Tibial artery (tissue), 4 donors: ENCODE data around the gene STK40.
A peak's percentile ranks its signal among the peaks of the same experiment; 100 is the strongest.

ENCODE experiments used
- DNase-seq, 2 donors: peaks; one replicate each; pipeline ENCODE4 v3.0.0-alpha.2; 2019
- H3K27ac ChIP-seq, 2 donors: fragments of 200-600 bp; sonication (generic) in 1 of 2; 1 replicate in 1 of 2; 2 replicates in 1 of 2; pipeline ENCODE4 v1.5.1; 2018 to 2019; ENCODE audit warnings: mild to moderate bottlenecking in 1 of 2
- H3K27me3 ChIP-seq, 2 donors: fragments of 200-600 bp; sonication (generic) in 1 of 2; one replicate each; pipeline versions ENCODE4 v1.5.1 to v1.6.0; 2016 to 2019
- H3K36me3 ChIP-seq, 3 donors: fragments of 200-600 bp; sonication (generic) in 2 of 3; one replicate each; pipeline ENCODE4 v1.5.1; 2016 to 2019; ENCODE audit warnings: mild to moderate bottlenecking in 2 of 3
- H3K4me1 ChIP-seq, 4 donors: fragments of 200-600 bp; sonication (generic) in 2 of 4; 1 replicate in 3 of 4; 2 replicates in 1 of 4; pipeline ENCODE4 v1.5.1; 2016 to 2019
- H3K4me3 ChIP-seq, 2 donors: fragments of 200-600 bp; sonication (generic) in 1 of 2; 1 replicate in 1 of 2; 2 replicates in 1 of 2; pipeline ENCODE4 v1.5.1; 2018 to 2019; ENCODE audit warnings: mild to moderate bottlenecking in 2 of 2
- H3K9me3 ChIP-seq, 3 donors: fragments of 200-600 bp; sonication (generic) in 1 of 3; one replicate each; pipeline ENCODE4 v1.5.1; 2016 to 2019
- intact Hi-C: fragments of 100-400 bp; cut with DNase I; formaldehyde crosslinking; loops from one replicate; pipeline ENCODE4 v1.15.0; 2023; ENCODE audit warnings: low total_unique reads
- TF ChIP-seq, protein P1 (sequence below), 2 experiments: fragments of 200-600 bp in 1 of 2; fragments of 450-650 bp in 1 of 2; IDR thresholded peaks; one replicate each; pipeline ENCODE4 v1.5.1; 2017 to 2019; ENCODE audit warnings: antibody characterized with exemption in 2 of 2, mild to moderate bottlenecking in 1 of 2, moderate library complexity in 1 of 2

The STK40 gene

GRCh38 chr1:36306902-36307456 lies 78.7 kb downstream of the STK40 start:
- no peaks in the 10 kb centered on the region for H3K27me3 ChIP-seq
- TF ChIP-seq, protein P1, sequence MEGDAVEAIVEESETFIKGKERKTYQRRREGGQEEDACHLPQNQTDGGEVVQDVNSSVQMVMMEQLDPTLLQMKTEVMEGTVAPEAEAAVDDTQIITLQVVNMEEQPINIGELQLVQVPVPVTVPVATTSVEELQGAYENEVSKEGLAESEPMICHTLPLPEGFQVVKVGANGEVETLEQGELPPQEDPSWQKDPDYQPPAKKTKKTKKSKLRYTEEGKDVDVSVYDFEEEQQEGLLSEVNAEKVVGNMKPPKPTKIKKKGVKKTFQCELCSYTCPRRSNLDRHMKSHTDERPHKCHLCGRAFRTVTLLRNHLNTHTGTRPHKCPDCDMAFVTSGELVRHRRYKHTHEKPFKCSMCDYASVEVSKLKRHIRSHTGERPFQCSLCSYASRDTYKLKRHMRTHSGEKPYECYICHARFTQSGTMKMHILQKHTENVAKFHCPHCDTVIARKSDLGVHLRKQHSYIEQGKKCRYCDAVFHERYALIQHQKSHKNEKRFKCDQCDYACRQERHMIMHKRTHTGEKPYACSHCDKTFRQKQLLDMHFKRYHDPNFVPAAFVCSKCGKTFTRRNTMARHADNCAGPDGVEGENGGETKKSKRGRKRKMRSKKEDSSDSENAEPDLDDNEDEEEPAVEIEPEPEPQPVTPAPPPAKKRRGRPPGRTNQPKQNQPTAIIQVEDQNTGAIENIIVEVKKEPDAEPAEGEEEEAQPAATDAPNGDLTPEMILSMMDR (IDR thresholded peaks at IDR 0.05): no peak
- H3K9me3 ChIP-seq: no peaks in the 10 kb centered on the region
- intact Hi-C loops: no loop called here
- peak; percentile 91 to 94 for DNase-seq
- H3K27ac ChIP-seq: peak overlapping the region; percentile 44 to 76
- peaks cover 0 to 21% (median 16%) of the 10 kb centered on the region in 4 donors for H3K4me1 ChIP-seq
- H3K36me3 ChIP-seq: peaks cover 6 to 26% (median 22%) of the 10 kb centered on the region in 3 donors
- H3K4me3 ChIP-seq: peak overlapping the region; percentile 58 to 64

GRCh38 chr1:36306210-36306901 lies 79.4 kb downstream of the STK40 start, which contains the start of gene SH3D21:
SH3D21 (plus strand) TSS chr1:36306368; CDS start chr1:36306421, 53 bp downstream.
- no peaks in the 10 kb centered on the region for H3K27me3 ChIP-seq
- H3K27ac ChIP-seq: peak within 1 kb of the TSS; percentile 44 to 76
- H3K9me3 ChIP-seq: no peaks in the 10 kb centered on the region
- TF ChIP-seq, protein P1 (IDR thresholded peaks at IDR 0.05): no peak
- peaks cover 12 to 32% (median 28%) of the 10 kb centered on the region in 3 donors for H3K36me3 ChIP-seq
- DNase-seq: peak; percentile 53 to 74
- peak within 1 kb of the TSS; percentile 58 to 64 for H3K4me3 ChIP-seq
- intact Hi-C loops: no loop called here
- H3K4me1 ChIP-seq: peaks cover 0 to 21% (median 16%) of the 10 kb centered on the region in 4 donors

GRCh38 chr1:36305915-36306209 lies 79.9 kb downstream of the STK40 start:
- intact Hi-C loops: no loop called here
- no peaks in the 10 kb centered on the region for H3K9me3 ChIP-seq
- peak overlapping the region; percentile 44 to 76 for H3K27ac ChIP-seq
- no peak for DNase-seq
- H3K4me3 ChIP-seq: peak overlapping the region; percentile 58 to 64
- H3K36me3 ChIP-seq: peaks cover 17 to 37% (median 33%) of the 10 kb centered on the region in 3 donors
- peaks cover 0 to 21% (median 16%) of the 10 kb centered on the region in 4 donors for H3K4me1 ChIP-seq
- no peaks in the 10 kb centered on the region for H3K27me3 ChIP-seq
- TF ChIP-seq, protein P1 (IDR thresholded peaks at IDR 0.05): no peak

DNA sequence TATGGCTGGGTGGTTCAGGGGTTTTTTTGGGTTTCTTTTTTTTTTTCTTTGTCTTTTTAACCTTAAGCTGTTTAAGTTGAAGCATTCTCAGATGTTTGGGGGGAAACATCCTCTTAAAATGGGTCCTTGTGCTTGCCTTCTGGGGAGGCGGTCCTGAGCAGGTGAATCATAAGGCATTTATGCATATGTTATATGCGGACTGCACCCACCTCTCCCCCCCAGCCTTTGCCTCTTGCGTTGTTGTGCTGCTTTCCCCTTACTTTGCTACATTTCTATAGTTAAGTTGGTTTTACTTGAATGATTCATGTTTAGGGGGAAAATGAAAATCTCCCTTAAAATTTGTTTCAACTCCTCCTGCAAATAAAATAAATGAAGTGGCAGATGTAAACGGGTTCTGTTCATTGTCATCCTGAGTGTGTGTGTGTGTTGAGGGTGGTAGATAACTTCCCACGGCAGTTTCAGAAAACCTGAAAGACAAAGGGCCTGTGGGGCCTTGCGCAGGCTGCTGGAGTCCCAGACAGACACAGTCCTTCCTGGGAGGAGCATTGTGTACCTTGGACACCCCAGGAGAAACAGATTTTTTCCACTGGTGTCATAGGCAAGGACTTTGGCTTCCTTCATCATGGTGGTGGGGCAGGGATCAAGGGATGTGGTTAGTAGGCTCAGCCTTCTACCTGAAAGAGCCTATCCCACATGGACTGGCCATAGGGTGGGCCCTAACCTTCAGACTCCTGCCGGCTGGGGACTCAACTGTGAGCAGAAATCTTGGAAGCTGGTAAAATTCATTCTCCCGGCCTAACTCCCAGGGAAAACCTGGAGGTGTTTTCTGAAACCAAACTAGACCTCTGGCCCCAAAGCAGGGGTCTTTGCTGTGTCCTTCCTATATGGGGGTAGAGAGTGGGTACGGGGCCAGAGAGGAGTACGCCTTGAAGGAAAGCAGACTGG lies 80.5 kb downstream of the STK40 start:
- intact Hi-C loops: no loop called here
- DNase-seq: no peak
- H3K4me1 ChIP-seq: peaks cover 0 to 21% (median 16%) of the 10 kb centered on the region in 4 donors
- no peaks in the 10 kb centered on the region for H3K27me3 ChIP-seq
- peak overlapping the region in 1 of 2 donors; percentile 76 for H3K27ac ChIP-seq
- H3K36me3 ChIP-seq: peaks cover 23 to 43% (median 39%) of the 10 kb centered on the region in 3 donors
- H3K4me3 ChIP-seq: no peak overlapping the region
- TF ChIP-seq, protein P1 (IDR thresholded peaks at IDR 0.05): no peak
- no peaks in the 10 kb centered on the region for H3K9me3 ChIP-seq

DNA sequence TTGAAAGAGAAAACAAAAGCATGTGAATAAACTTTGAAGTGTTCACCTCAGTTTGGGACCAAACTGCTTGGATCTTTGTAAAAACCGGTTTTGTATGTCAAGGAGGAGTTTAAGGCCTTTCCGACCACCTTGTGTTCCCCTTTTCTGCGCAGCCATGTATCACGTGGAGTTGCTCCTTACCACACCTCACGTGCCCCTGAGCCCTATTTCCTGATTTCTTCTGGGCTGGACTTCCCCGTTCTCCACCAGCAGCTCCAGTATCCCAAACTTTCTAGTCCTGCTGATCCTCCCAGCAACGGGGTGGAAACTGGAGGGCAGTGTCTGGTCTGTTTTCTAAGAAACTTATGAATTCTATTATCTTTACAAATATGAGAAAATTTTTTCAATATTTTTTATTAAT lies 81.2 kb downstream of the STK40 start:
- TF ChIP-seq, protein P1 (IDR thresholded peaks at IDR 0.05): no peak
- no peaks in the 10 kb centered on the region for H3K27me3 ChIP-seq
- no peak overlapping the region for H3K27ac ChIP-seq
- peaks cover 23 to 49% (median 44%) of the 10 kb centered on the region in 3 donors for H3K36me3 ChIP-seq
- intact Hi-C loops: no loop called here
- H3K4me3 ChIP-seq: no peak overlapping the region
- no peaks in the 10 kb centered on the region for H3K9me3 ChIP-seq
- no peak for DNase-seq
- peaks cover 0 to 26% (median 16%) of the 10 kb centered on the region in 4 donors for H3K4me1 ChIP-seq
